RPMI8226 (cell line): Measurements from ENCODE around the gene AFAP1.

Experiments
- DNase-seq: peaks from one replicate; pipeline ENCODE4 v3.0.0-alpha.2; 2015

The AFAP1 gene

GRCh38 chr4:7968262-7968896 is 28.7 kb upstream of the AFAP1 start:
- DNase-seq, result no peak

GRCh38 chr4:7967501-7968261 is 28.0 kb upstream of the AFAP1 start:
- peak; percentile 25 for DNase-seq

- no peak for DNase-seq
Measured at GRCh38 chr4:7967063-7967440, 27.4 kb upstream of the AFAP1 start.

- DNase-seq, result no peak
Measured at GRCh38 chr4:7966281-7967062, 26.8 kb upstream of the AFAP1 start.

- no peak for DNase-seq
Measured at GRCh38 chr4:7964890-7965662, 25.4 kb upstream of the AFAP1 start.

GRCh38 chr4:7964459-7964858 is 24.8 kb upstream of the AFAP1 start:
- DNase-seq, result no peak

GRCh38 chr4:7963691-7964090 is 24.0 kb upstream of the AFAP1 start:
- no peak for DNase-seq

GRCh38 chr4:7962609-7963508 is 23.2 kb upstream of the AFAP1 start:
- DNase-seq, result no peak

GRCh38 chr4:7960790-7961655 is 21.4 kb upstream of the AFAP1 start:
- DNase-seq, result no peak

- no peak for DNase-seq
Measured at GRCh38 chr4:7960017-7960789, 20.5 kb upstream of the AFAP1 start.

- no peak for DNase-seq
Measured at GRCh38 chr4:7959078-7959477, 19.4 kb upstream of the AFAP1 start.

- no peak for DNase-seq
Measured at GRCh38 chr4:7956934-7957656, 17.4 kb upstream of the AFAP1 start.

GRCh38 chr4:7956270-7956808 is 16.7 kb upstream of the AFAP1 start:
- no peak for DNase-seq

- no peak for DNase-seq
Measured at GRCh38 chr4:7955393-7955792, 15.7 kb upstream of the AFAP1 start.

- DNase-seq, result no peak
Measured at GRCh38 chr4:7952615-7953014, 13.0 kb upstream of the AFAP1 start.

GRCh38 chr4:7950301-7951092 is 10.8 kb upstream of the AFAP1 start:
- DNase-seq, result no peak

- no peak for DNase-seq
Measured at GRCh38 chr4:7949759-7950158, 10.1 kb upstream of the AFAP1 start.

- no peak for DNase-seq
Measured at GRCh38 chr4:7947927-7948326, 8.3 kb upstream of the AFAP1 start.
